Right lobe of liver (tissue), 6 donors: Measurements from ENCODE around the gene SUMO2. TPM values are rescaled to one million over a fixed set of nuclear protein-coding genes. Genes with fewer than 3 reads are reported as not detected.
A peak's percentile ranks its signal among the peaks of the same experiment; 100 is the strongest.
"Not testable (repeated sequence)": the region's sequence is repeated elsewhere in the genome, so short reads cannot be mapped to it uniquely, and the experiment has no call there.

Source experiments
- ATAC-seq, 4 donors: fragments of 200-7000 bp; cut with Tn5 transposase; one replicate each; pipeline ENCODE4 v1.9.1; 2020; ENCODE audit warnings: mild to moderate bottlenecking in 4 of 4, moderate library complexity in 4 of 4
- DNase-seq, 3 donors: peaks; one replicate each; pipeline ENCODE4 v3.0.0-alpha.2; 2020
- H3K27ac ChIP-seq, 3 donors: fragments of 200-600 bp; one replicate each; pipeline ENCODE4 v1.8.0; 2022
- H3K27me3 ChIP-seq, 2 donors: fragments of 200-600 bp; one replicate each; pipeline ENCODE4 v1.8.0; 2022
- H3K36me3 ChIP-seq, 4 donors: fragments of 200-600 bp; sonication (generic) in 1 of 4; one replicate each; pipeline versions ENCODE4 v1.5.1 to v1.8.0; 2017 to 2022; ENCODE audit warnings: control low read depth in 1 of 4
- H3K4me1 ChIP-seq, 4 donors: fragments of 200-600 bp; sonication (generic) in 1 of 4; one replicate each; pipeline versions ENCODE4 v1.5.1 to v1.8.0; 2017 to 2022; ENCODE audit warnings: control low read depth in 1 of 4
- H3K4me3 ChIP-seq, 3 donors: fragments of 200-600 bp; one replicate each; pipeline ENCODE4 v1.8.0; 2022
- H3K9me3 ChIP-seq, 4 donors: fragments of 200-600 bp; sonication (generic) in 1 of 4; one replicate each; pipeline versions ENCODE4 v1.5.1 to v1.8.0; 2017 to 2022; ENCODE audit warnings: control low read depth in 1 of 4
- POLR2A ChIP-seq: fragments of 450-650 bp; IDR thresholded peaks from one replicate; pipeline ENCODE4 v1.6.1; 2017; ENCODE audit warnings: antibody characterized with exemption, mild to moderate bottlenecking
- WGBS: methylation state at CpG from one replicate; pipeline ENCODE4 v1.1.6; 2018; ENCODE audit warnings: low coverage, low lambda C conversion rate; ENCODE audit not compliant: insufficient coverage; ENCODE audit errors: missing lambda C conversion rate; 5-methylcytosine and 5-hydroxymethylcytosine counted together
- intact Hi-C, 2 donors: fragments of 100-400 bp; cut with DNase I; formaldehyde crosslinking; loops; one replicate each; pipeline versions ENCODE4 v1.11.2 to v1.14.1; 2022
- total RNA-seq, 6 experiments: library from RNA; depleted of rRNA in 2 of 6; stranded (reverse); fragments of >200 nt in 2 of 6; fragmentation: NEBNext Ultra II Directional in 3 of 6; extraction: Animal tissue kit (Norgen Biotek cat#: 25700) in 3 of 6; gene quantifications; one replicate each; pipeline versions ENCODE4 v1.1.0 to v1.2.4, GENCODE V29; 2016 to 2023
- TF ChIP-seq, protein P1 (sequence below), 4 donors: fragments of 200-600 bp in 3 of 4; fragments of 450-650 bp in 1 of 4; IDR thresholded peaks; one replicate each; pipeline versions ENCODE4 v1.5.1 to v1.8.0; 2016 to 2022; ENCODE audit warnings: antibody characterized with exemption in 4 of 4, mild to moderate bottlenecking in 2 of 4
- donor health status: DM: no; HTN: yes; CAD: no.
- donor health status: DM: no; HTN: no; CAD: no.
- donor health status: DM: no; HTN: no; CAD: no.
- donor health status: DM: no; HTN: yes; CAD: no.
- donor health status: DM: no; HTN: yes; CAD: no.

The SUMO2 gene
- total RNA-seq, 6 experiments from 2014 or later: 23.6 to 120 (median 108) TPM

DNA sequence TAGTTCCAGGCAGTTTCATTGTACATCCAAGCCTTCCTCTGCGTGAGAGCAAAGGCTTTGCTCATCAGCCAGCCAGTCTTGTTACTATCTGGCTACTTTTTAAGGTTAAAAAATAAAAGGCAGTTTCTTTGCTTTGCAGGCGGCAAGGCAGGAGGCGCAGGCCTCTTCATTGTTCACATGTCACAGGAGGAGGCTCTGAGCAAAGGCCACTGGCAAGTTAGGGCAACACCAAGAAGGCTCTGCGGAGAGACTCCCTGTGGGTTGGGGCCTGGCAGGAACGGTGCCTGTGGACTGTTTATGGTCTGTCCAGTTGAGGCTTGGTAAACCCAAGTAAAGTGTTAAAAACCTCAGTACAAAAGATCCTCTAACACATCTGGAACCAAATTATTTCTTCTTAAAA is 47.3 kb downstream of the SUMO2 start:
- H3K27me3 ChIP-seq: no peaks in the 10 kb centered on the region
- H3K27ac ChIP-seq: no peak overlapping the region
- intact Hi-C loops: no loop called here
- no peaks in the 10 kb centered on the region for H3K36me3 ChIP-seq
- DNase-seq: no peak
- H3K9me3 ChIP-seq: no peaks in the 10 kb centered on the region
- 90% methylated on average over 3 of the region's 5 CpGs for WGBS
- no peak overlapping the region for H3K4me3 ChIP-seq
- H3K4me1 ChIP-seq: peaks cover 0 to 5% (median 0%) of the 10 kb centered on the region in 4 donors
- no peak for TF ChIP-seq POLR2A
- TF ChIP-seq, protein P1, sequence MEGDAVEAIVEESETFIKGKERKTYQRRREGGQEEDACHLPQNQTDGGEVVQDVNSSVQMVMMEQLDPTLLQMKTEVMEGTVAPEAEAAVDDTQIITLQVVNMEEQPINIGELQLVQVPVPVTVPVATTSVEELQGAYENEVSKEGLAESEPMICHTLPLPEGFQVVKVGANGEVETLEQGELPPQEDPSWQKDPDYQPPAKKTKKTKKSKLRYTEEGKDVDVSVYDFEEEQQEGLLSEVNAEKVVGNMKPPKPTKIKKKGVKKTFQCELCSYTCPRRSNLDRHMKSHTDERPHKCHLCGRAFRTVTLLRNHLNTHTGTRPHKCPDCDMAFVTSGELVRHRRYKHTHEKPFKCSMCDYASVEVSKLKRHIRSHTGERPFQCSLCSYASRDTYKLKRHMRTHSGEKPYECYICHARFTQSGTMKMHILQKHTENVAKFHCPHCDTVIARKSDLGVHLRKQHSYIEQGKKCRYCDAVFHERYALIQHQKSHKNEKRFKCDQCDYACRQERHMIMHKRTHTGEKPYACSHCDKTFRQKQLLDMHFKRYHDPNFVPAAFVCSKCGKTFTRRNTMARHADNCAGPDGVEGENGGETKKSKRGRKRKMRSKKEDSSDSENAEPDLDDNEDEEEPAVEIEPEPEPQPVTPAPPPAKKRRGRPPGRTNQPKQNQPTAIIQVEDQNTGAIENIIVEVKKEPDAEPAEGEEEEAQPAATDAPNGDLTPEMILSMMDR (IDR thresholded peaks at IDR 0.05): no peak
- no peak for ATAC-seq

DNA sequence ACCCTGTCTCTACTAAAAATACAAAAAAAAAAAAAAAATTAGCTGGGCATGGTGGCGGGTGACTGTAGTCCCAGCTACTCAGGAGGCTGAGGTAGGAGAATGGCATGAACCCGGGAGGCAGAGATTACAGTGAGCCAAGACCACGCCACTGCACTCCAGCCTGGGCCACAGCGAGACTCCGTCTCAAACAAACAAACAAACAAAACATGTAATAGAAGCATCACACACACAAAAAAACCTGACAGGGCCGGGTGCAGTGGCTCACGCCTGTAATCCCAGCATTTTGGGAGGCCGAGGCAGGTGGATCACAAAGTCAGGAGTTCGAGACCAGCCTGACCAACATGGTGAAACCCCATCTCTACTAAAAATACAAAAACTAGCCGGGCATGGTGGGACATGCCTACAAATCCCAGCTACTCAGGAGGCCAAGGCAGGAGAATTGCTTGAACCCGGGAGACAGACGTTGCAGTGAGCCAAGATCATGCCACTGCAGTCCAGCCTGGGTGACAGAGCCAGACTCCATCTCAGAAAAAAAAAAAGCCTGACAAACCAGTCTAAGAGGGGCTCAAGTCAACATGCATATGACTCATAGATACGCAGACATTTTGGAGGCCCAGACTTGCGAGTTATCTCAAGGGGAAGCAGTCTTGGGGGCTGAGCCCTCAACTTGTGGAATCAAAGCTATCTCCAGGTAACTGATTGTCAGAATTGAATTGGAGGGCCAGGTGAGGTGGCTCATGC is 49.0 kb downstream of the SUMO2 start:
- H3K36me3 ChIP-seq, ATAC-seq, H3K9me3 ChIP-seq, H3K27me3 ChIP-seq, H3K27ac ChIP-seq, DNase-seq, H3K4me1 ChIP-seq, intact Hi-C loops, H3K4me3 ChIP-seq: not testable (repeated sequence)
- WGBS: 83% methylated on average over 5 of the region's 14 CpGs

DNA sequence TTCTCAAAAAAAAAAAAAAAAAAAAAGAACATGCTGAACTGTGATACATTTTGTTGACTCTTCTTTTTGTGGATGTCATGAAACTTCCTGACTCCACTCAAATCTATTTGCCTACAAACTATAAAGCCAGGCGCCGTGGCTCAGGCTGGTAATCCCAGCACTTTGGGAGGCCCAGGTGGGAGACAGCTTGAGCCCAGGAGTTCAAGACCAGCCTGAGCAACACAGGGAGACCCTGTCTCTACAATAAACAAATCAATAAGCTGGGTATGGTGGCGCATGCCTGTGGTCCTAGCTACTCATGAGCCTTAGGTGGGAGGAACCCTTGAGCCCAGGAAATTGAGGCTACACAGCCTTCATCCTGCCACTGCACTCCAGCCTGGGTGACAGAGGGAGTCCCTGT is 49.8 kb downstream of the SUMO2 start:
- Histone ChIP-seq H3K4me1 (peaks cover 0 to 6% (median 0%) of the 10 kb centered on the region in 4 donors), H3K9me3 (no peaks in the 10 kb centered on the region), H3K27me3 (no peaks in the 10 kb centered on the region), H3K4me3 (no peak overlapping the region), H3K27ac (no peak overlapping the region), H3K36me3 (no peaks in the 10 kb centered on the region)
- TF ChIP-seq, protein P1 (IDR thresholded peaks at IDR 0.05): no peak
- TF ChIP-seq POLR2A: no peak
- 65% methylated on average over 3 of the region's 3 CpGs for WGBS
- intact Hi-C loops: no loop called here
- DNase-seq (no peak), ATAC-seq (no peak)

DNA sequence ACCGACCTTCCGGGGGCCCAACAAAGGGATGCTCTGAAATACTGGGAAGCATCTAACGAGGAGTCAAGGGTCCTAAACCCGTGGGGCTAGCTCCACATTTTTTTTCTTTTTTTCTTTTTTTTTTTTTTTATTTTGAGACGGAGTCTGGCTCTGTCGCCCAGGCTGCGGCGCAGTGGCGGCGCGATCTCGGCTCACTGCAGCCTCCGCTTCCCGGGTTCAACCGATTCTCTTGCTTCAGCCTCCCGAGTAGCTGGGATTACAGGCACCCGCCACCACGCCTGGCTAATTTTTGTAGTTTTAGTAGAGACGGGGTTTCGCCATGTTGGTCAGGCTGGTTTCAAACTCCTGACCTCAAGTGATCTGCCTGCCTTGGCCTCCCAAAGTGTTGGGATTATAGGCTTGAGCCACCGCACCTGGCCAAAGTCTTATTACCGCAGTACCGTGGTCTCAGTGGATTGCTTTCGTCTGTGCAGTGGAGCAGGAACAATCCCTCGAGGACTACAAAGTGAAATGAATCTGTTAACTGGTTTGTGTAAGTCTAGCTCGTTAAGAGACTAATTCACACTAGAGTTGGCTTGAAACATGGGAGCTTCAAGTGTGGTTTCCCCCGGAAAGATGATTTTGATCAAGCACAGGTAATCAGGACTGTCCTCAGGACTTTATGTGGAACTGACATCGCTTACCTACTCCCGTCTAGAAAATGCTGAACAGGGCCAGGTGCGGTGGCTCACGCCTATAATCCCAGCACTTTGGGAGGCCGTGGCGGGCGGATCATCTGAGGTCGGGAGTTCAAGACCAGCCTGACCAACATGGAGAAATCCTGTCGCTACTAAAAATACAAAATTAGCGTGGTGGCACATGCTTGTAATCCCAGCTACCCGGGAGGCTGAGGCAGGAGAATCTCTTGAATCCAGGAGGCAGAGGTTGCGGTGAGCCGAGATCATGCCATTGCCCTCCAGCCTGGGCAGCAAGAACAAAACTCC is 50.5 kb downstream of the SUMO2 start:
- H3K4me3 ChIP-seq: peak overlapping the region; percentile 80 to 94 (median 87)
- H3K9me3 ChIP-seq, DNase-seq, H3K36me3 ChIP-seq, H3K27me3 ChIP-seq, ATAC-seq, intact Hi-C loops, H3K4me1 ChIP-seq: not testable (repeated sequence)
- peak overlapping the region; percentile 66 to 85 (median 69) for H3K27ac ChIP-seq
- 73% methylated on average over 18 of the region's 40 CpGs for WGBS

DNA sequence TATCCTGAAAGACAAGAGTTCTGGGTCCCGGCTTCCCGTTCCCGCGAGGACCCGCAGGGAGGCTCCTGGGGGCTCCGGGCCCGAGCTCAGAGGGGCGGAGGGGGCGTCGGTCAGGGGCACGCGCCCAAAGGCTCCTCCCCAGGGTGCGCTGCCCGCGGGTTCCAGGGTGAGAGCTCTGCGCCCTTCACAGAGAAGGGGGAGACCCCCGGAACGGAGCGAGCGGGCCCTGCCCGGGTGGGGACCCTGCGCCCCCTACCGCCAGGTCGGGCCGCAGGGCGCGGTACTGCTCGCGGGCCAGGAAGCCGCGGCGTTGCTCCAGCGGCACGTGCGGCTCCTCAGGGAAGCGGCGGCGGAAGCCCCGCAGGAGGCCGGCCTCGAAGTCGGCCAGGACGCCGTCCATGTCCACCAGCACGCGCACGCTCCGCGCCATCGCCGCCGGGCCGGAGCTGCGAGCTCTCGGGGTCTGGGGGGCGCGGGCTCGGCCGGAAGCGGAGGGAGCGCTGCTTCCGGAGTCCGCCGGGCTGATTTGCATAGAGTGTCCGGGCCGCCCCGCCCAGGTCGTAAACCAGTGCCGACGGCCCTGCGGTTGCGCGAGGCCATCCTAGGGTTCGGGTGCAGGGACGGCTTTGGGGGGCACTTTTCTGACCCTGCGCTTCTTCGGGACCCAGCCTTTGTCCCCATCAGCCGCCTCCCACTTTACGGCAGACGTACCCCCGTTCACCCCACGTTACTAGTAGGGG is 51.3 kb downstream of the SUMO2 start, which contains the start of gene NT5C:
NT5C (minus strand) TSS at position 465 of the 740 bp plus-strand sequence; CDS start at position 430, 35 bp downstream.
- intact Hi-C loops: no loop called here
- H3K4me3 ChIP-seq: peak within 1 kb of the TSS; percentile 80 to 94 (median 87)
- TF ChIP-seq, protein P1 (IDR thresholded peaks at IDR 0.05): peak; percentile 58 to 73 (median 72)
- peak; percentile 59 for TF ChIP-seq POLR2A
- DNase-seq (peak; percentile 81 to 84 (median 82)), ATAC-seq (peak; percentile 85 to 93 (median 89))
- H3K9me3 ChIP-seq: no peaks in the 10 kb centered on the region
- H3K27ac ChIP-seq: peak within 1 kb of the TSS; percentile 66 to 85 (median 69)
- H3K4me1 ChIP-seq: peaks cover 0 to 6% (median 0%) of the 10 kb centered on the region in 4 donors
- no peaks in the 10 kb centered on the region for H3K36me3 ChIP-seq
- no peaks in the 10 kb centered on the region for H3K27me3 ChIP-seq
- 0% methylated on average over 5 of the region's 82 CpGs for WGBS
